Right hindlimb (tissue), 1 donor: ENCODE measurements around the gene IPO13.

ENCODE experiments used
- DNase-seq: peaks from one replicate; pipeline ENCODE4 v3.0.0-alpha.2; 2018

IPO13 gene

GRCh38 chr1:43991476-43992231 is 44.9 kb downstream of the IPO13 start, which contains the start of gene CCDC24:
Gene CCDC24, plus strand, starts transcription at chr1:43991599. Its CDS starts 280 bp downstream, at chr1:43991879.
- DNase-seq: peak; percentile 85

GRCh38 chr1:43992232-43992995 is 45.7 kb downstream of the IPO13 start:
- DNase-seq: no peak

GRCh38 chr1:43993206-43993914 is 46.6 kb downstream of the IPO13 start:
- no peak for DNase-seq

- DNase-seq: no peak
Observed at GRCh38 chr1:43994071-43994470, 47.3 kb downstream of the IPO13 start.

- DNase-seq: no peak
Observed at GRCh38 chr1:43994794-43995790, 48.3 kb downstream of the IPO13 start.

- DNase-seq: no peak
Observed at GRCh38 chr1:43995984-43996732, 49.4 kb downstream of the IPO13 start.

GRCh38 chr1:43996733-43997115 is 50.0 kb downstream of the IPO13 start:
- no peak for DNase-seq

GRCh38 chr1:43997295-43997999 is 50.7 kb downstream of the IPO13 start:
- DNase-seq: no peak

GRCh38 chr1:43998000-43998378 is 51.2 kb downstream of the IPO13 start:
- no peak for DNase-seq

- DNase-seq: no peak
Observed at GRCh38 chr1:43999455-43999854, 52.7 kb downstream of the IPO13 start.

- DNase-seq: no peak
Observed at GRCh38 chr1:44000122-44000665, 53.4 kb downstream of the IPO13 start.

- DNase-seq: no peak
Observed at GRCh38 chr1:44002165-44002564, 55.4 kb downstream of the IPO13 start.

- DNase-seq: no peak
Observed at GRCh38 chr1:44002606-44003157, 55.9 kb downstream of the IPO13 start.

GRCh38 chr1:44008259-44008658 is 61.5 kb downstream of the IPO13 start:
- no peak for DNase-seq

GRCh38 chr1:44010935-44011471 is 64.3 kb downstream of the IPO13 start:
- no peak for DNase-seq

- no peak for DNase-seq
Observed at GRCh38 chr1:44012404-44012803, 65.7 kb downstream of the IPO13 start.

GRCh38 chr1:44012941-44013609 is 66.3 kb downstream of the IPO13 start:
- DNase-seq: no peak

- DNase-seq: no peak
Observed at GRCh38 chr1:44013949-44014348, 67.2 kb downstream of the IPO13 start.

GRCh38 chr1:44014365-44015104 is 67.8 kb downstream of the IPO13 start:
- no peak for DNase-seq
